ENCODE data around the gene FOXP1.

DNA sequence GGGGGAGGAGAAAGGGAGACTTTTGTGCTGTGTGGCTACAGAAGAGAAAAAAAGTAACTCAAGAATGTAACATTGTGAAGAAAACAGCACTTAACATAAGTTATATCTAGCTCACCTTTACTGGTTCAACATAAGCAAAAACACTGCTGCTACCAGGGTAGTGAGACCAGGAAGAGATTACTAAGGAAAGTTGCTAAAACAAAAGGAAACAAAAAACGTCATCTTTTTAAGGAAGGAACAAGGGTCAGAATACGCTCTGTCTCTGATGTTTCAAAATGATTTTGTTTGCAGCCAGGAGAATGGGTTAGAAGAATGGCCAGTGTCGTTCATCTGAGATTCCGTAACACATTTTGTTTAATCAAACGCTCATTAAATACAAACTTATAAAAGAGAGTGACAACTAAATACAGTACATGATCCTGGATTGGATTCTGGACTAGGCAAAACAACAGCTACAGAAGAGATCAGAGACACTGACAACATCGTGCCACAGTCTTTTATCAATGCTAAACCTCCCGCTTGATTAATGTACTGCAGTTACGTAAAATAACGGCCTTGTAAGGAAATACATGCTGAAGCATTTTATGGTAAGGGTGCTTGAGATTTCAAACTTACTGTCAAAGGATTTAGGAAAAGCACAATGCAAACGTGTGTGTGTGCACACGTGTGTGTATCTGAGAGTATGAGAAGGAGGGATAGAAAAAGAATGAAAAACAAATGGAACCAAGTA, 67.7 kb downstream of the FOXP1 start:
- TF ChIP-seq EGR1 (IDR thresholded peaks at IDR 0.05; ENCODE audit: low read depth in 2 of 2) (no peak), SP1 (IDR thresholded peaks at IDR 0.05) (no peak), MAX (IDR thresholded peaks at IDR 0.05) (no peak), YY1 (IDR thresholded peaks at IDR 0.05) (peak; percentile 27), GABPA (IDR thresholded peaks at IDR 0.05 in 1 of 2, conservative IDR thresholded peaks at IDR 0.05 in 1 of 2) (no peak), REST (IDR thresholded peaks at IDR 0.05) (no peak), TAF1 (conservative IDR thresholded peaks at IDR 0.05) (no peak), HNF4G (IDR thresholded peaks at IDR 0.05) (no peak), RAD21 (IDR thresholded peaks at IDR 0.05) (no peak), NR2F2 (IDR thresholded peaks at IDR 0.05) (no peak)
- TF ChIP-seq, protein P1, sequence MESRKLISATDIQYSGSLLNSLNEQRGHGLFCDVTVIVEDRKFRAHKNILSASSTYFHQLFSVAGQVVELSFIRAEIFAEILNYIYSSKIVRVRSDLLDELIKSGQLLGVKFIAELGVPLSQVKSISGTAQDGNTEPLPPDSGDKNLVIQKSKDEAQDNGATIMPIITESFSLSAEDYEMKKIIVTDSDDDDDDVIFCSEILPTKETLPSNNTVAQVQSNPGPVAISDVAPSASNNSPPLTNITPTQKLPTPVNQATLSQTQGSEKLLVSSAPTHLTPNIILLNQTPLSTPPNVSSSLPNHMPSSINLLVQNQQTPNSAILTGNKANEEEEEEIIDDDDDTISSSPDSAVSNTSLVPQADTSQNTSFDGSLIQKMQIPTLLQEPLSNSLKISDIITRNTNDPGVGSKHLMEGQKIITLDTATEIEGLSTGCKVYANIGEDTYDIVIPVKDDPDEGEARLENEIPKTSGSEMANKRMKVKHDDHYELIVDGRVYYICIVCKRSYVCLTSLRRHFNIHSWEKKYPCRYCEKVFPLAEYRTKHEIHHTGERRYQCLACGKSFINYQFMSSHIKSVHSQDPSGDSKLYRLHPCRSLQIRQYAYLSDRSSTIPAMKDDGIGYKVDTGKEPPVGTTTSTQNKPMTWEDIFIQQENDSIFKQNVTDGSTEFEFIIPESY (IDR thresholded peaks at IDR 0.05), result no peak
- TF ChIP-seq, protein P2, sequence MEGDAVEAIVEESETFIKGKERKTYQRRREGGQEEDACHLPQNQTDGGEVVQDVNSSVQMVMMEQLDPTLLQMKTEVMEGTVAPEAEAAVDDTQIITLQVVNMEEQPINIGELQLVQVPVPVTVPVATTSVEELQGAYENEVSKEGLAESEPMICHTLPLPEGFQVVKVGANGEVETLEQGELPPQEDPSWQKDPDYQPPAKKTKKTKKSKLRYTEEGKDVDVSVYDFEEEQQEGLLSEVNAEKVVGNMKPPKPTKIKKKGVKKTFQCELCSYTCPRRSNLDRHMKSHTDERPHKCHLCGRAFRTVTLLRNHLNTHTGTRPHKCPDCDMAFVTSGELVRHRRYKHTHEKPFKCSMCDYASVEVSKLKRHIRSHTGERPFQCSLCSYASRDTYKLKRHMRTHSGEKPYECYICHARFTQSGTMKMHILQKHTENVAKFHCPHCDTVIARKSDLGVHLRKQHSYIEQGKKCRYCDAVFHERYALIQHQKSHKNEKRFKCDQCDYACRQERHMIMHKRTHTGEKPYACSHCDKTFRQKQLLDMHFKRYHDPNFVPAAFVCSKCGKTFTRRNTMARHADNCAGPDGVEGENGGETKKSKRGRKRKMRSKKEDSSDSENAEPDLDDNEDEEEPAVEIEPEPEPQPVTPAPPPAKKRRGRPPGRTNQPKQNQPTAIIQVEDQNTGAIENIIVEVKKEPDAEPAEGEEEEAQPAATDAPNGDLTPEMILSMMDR (IDR thresholded peaks at IDR 0.05; ENCODE audit: low read depth, low read length, missing input control), result no peak
- TF ChIP-seq, protein P3, sequence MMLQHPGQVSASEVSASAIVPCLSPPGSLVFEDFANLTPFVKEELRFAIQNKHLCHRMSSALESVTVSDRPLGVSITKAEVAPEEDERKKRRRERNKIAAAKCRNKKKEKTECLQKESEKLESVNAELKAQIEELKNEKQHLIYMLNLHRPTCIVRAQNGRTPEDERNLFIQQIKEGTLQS (IDR thresholded peaks at IDR 0.05), result no peak
